SK-N-SH treated with all-trans-retinoic acid at 6 μM for 48 hours (cell line): Measurements from ENCODE around the gene DNER.

Source experiments
- ARNTL ChIP-seq: fragments of 450-650 bp; formaldehyde crosslinking; IDR thresholded peaks from 2 replicates; pipeline ENCODE4 v1.5.0; 2020; ENCODE audit warnings: low read depth, mild to moderate bottlenecking, moderate library complexity, borderline replicate concordance
- ISL1 ChIP-seq: fragments of 250-450 bp; sonication (Bioruptor Pico); IDR thresholded peaks from 2 replicates; pipeline ENCODE4 v2.1.2; 2022; ENCODE audit warnings: mild to moderate bottlenecking, moderate library complexity
- RARB ChIP-seq: fragments of 250-450 bp; sonication (Bioruptor Pico); IDR thresholded peaks from 2 replicates; pipeline ENCODE4 v1.8.0; 2021; ENCODE audit warnings: mild to moderate bottlenecking, moderate library complexity
- SNAI2 ChIP-seq: fragments of 250-450 bp; sonication (Bioruptor Pico); IDR thresholded peaks from 2 replicates; pipeline ENCODE4 v1.5.0; 2020; ENCODE audit warnings: mild to moderate bottlenecking, moderate library complexity
- TOX ChIP-seq: fragments of 250-450 bp; sonication (Bioruptor Pico); IDR thresholded peaks from 2 replicates; pipeline ENCODE4 v1.8.0; 2021; ENCODE audit warnings: mild to moderate bottlenecking, moderate library complexity, borderline replicate concordance
- ZFP3 ChIP-seq: fragments of 250-450 bp; sonication (Bioruptor Pico); IDR thresholded peaks from 2 replicates; pipeline ENCODE4 v1.5.0; 2020; ENCODE audit warnings: mild to moderate bottlenecking, moderate library complexity
- ZFP30 ChIP-seq: fragments of 450-650 bp; formaldehyde crosslinking; IDR thresholded peaks from 2 replicates; pipeline ENCODE4 v1.5.0; 2022; ENCODE audit warnings: mild to moderate bottlenecking, moderate library complexity
- ZNF8 ChIP-seq: fragments of 450-650 bp; formaldehyde crosslinking; IDR thresholded peaks from 2 replicates; pipeline ENCODE4 v1.5.0; 2020; ENCODE audit warnings: mild to moderate bottlenecking, moderate library complexity
- TF ChIP-seq, protein P1 (sequence below): fragments of 250-450 bp; sonication (Bioruptor Pico); IDR thresholded peaks from 2 replicates; pipeline ENCODE4 v1.8.0; 2020; ENCODE audit warnings: mild to moderate bottlenecking, moderate library complexity, borderline replicate concordance
- TF ChIP-seq, protein P2 (sequence below): fragments of 250-450 bp; sonication (Bioruptor Pico); IDR thresholded peaks from 2 replicates; pipeline ENCODE4 v1.5.0; 2020; ENCODE audit warnings: mild to moderate bottlenecking, moderate library complexity
- TF ChIP-seq, protein P3 (sequence below): fragments of 250-450 bp; sonication (Bioruptor Pico); IDR thresholded peaks from 2 replicates; pipeline ENCODE4 v1.8.0; 2021; ENCODE audit warnings: low read depth, mild to moderate bottlenecking, moderate library complexity, borderline replicate concordance

DNA sequence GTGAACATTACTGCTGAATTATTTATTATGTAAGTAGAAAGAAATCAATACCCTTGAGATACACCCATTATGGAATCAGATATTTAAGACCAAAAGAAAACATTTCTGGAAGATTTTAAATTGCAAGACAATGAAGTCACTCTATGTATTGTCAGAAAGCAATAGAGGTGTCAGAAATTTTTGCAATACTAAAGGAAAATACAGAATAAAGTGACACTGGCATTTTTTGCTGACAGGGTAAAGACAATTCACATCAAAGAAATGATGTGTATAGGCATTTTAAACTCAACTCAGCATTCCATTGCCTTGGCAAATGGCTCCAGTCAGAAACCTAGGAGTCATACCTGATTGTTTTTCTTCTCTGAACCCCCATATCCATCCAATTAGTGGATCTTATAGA is 252.2 kb downstream of the DNER start:
- TF ChIP-seq TOX (CRISPR knock-in tag), result no peak
- TF ChIP-seq, protein P1, sequence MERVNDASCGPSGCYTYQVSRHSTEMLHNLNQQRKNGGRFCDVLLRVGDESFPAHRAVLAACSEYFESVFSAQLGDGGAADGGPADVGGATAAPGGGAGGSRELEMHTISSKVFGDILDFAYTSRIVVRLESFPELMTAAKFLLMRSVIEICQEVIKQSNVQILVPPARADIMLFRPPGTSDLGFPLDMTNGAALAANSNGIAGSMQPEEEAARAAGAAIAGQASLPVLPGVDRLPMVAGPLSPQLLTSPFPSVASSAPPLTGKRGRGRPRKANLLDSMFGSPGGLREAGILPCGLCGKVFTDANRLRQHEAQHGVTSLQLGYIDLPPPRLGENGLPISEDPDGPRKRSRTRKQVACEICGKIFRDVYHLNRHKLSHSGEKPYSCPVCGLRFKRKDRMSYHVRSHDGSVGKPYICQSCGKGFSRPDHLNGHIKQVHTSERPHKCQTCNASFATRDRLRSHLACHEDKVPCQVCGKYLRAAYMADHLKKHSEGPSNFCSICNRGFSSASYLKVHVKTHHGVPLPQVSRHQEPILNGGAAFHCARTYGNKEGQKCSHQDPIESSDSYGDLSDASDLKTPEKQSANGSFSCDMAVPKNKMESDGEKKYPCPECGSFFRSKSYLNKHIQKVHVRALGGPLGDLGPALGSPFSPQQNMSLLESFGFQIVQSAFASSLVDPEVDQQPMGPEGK (CRISPR knock-in tag), result no peak
- TF ChIP-seq, protein P2, sequence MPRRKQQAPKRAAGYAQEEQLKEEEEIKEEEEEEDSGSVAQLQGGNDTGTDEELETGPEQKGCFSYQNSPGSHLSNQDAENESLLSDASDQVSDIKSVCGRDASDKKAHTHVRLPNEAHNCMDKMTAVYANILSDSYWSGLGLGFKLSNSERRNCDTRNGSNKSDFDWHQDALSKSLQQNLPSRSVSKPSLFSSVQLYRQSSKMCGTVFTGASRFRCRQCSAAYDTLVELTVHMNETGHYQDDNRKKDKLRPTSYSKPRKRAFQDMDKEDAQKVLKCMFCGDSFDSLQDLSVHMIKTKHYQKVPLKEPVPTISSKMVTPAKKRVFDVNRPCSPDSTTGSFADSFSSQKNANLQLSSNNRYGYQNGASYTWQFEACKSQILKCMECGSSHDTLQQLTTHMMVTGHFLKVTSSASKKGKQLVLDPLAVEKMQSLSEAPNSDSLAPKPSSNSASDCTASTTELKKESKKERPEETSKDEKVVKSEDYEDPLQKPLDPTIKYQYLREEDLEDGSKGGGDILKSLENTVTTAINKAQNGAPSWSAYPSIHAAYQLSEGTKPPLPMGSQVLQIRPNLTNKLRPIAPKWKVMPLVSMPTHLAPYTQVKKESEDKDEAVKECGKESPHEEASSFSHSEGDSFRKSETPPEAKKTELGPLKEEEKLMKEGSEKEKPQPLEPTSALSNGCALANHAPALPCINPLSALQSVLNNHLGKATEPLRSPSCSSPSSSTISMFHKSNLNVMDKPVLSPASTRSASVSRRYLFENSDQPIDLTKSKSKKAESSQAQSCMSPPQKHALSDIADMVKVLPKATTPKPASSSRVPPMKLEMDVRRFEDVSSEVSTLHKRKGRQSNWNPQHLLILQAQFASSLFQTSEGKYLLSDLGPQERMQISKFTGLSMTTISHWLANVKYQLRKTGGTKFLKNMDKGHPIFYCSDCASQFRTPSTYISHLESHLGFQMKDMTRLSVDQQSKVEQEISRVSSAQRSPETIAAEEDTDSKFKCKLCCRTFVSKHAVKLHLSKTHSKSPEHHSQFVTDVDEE (CRISPR knock-in tag), result no peak
- TF ChIP-seq, protein P3, sequence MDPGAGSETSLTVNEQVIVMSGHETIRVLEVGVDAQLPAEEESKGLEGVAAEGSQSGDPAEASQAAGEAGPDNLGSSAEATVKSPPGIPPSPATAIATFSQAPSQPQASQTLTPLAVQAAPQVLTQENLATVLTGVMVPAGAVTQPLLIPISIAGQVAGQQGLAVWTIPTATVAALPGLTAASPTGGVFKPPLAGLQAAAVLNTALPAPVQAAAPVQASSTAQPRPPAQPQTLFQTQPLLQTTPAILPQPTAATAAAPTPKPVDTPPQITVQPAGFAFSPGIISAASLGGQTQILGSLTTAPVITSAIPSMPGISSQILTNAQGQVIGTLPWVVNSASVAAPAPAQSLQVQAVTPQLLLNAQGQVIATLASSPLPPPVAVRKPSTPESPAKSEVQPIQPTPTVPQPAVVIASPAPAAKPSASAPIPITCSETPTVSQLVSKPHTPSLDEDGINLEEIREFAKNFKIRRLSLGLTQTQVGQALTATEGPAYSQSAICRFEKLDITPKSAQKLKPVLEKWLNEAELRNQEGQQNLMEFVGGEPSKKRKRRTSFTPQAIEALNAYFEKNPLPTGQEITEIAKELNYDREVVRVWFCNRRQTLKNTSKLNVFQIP (CRISPR knock-in tag), result no peak
- TF ChIP-seq ARNTL (CRISPR knock-in tag), result no peak
- no peak for TF ChIP-seq RARB
- no peak for TF ChIP-seq ZFP30
- no peak for TF ChIP-seq ZNF8 (CRISPR knock-in tag)
- TF ChIP-seq ZFP3, result no peak
- no peak for TF ChIP-seq SNAI2 (CRISPR knock-in tag)
- TF ChIP-seq ISL1 (CRISPR knock-in tag), result no peak
